ENCODE data around the gene C4orf36.

Gene C4orf36

GRCh38 chr4:86857341-86858052 lies 34.7 kb downstream of the C4orf36 start:
- DNase-seq (ENCODE audit: low read depth in 2 of 2) = no peak

- no peak for DNase-seq (ENCODE audit: low read depth in 2 of 2)
Measured at GRCh38 chr4:86856896-86857295, 35.3 kb downstream of the C4orf36 start.

GRCh38 chr4:86855572-86855971 lies 36.6 kb downstream of the C4orf36 start:
- no peak for DNase-seq (ENCODE audit: low read depth in 2 of 2)

- no peak for DNase-seq (ENCODE audit: low read depth in 2 of 2)
Measured at GRCh38 chr4:86853209-86853608, 39.0 kb downstream of the C4orf36 start.

GRCh38 chr4:86848732-86849619 lies 43.2 kb downstream of the C4orf36 start, which contains the start of gene SLC10A6:
TSS of gene SLC10A6 (minus strand) at chr4:86849384. CDS start at chr4:86849115, 269 bp downstream.
- no peak for DNase-seq (ENCODE audit: low read depth in 2 of 2)

GRCh38 chr4:86848136-86848535 lies 44.1 kb downstream of the C4orf36 start:
- no peak for DNase-seq (ENCODE audit: low read depth in 2 of 2)

GRCh38 chr4:86847571-86847970 lies 44.7 kb downstream of the C4orf36 start:
- no peak for DNase-seq (ENCODE audit: low read depth in 2 of 2)

GRCh38 chr4:86846921-86847320 lies 45.3 kb downstream of the C4orf36 start:
- DNase-seq (ENCODE audit: low read depth in 2 of 2) = no peak

- no peak for DNase-seq (ENCODE audit: low read depth in 2 of 2)
Measured at GRCh38 chr4:86845593-86845992, 46.6 kb downstream of the C4orf36 start.

GRCh38 chr4:86841309-86841708 lies 50.9 kb downstream of the C4orf36 start:
- no peak for DNase-seq (ENCODE audit: low read depth in 2 of 2)

GRCh38 chr4:86840858-86841257 lies 51.4 kb downstream of the C4orf36 start:
- no peak for DNase-seq (ENCODE audit: low read depth in 2 of 2)

- DNase-seq (ENCODE audit: low read depth in 2 of 2) = no peak
Measured at GRCh38 chr4:86837691-86838503, 54.3 kb downstream of the C4orf36 start.

GRCh38 chr4:86835677-86836076 lies 56.5 kb downstream of the C4orf36 start:
- no peak for DNase-seq (ENCODE audit: low read depth in 2 of 2)

GRCh38 chr4:86834901-86835300 lies 57.3 kb downstream of the C4orf36 start:
- no peak for DNase-seq (ENCODE audit: low read depth in 2 of 2)

GRCh38 chr4:86833615-86834014 lies 58.6 kb downstream of the C4orf36 start:
- no peak for DNase-seq (ENCODE audit: low read depth in 2 of 2)

GRCh38 chr4:86831262-86832130 lies 60.7 kb downstream of the C4orf36 start:
- DNase-seq (ENCODE audit: low read depth in 2 of 2) = no peak

Measured in stimulated activated CD4-positive, alpha-beta T cell treated with anti-CD3 and anti-CD28 coated beads, Interleukin-1b, Interleukin-23, amount 100 ng/mL, for 1 hour (primary cell).